Hepatocyte (in vitro differentiated cells): ENCODE measurements around the gene CPED1. TPM values are rescaled to one million over a fixed set of nuclear protein-coding genes. Genes with fewer than 3 reads are reported as not detected.
A peak's percentile ranks its signal among the peaks of the same experiment; 100 is the strongest.

Experiments used
- DNase-seq: peaks from one replicate; pipeline ENCODE4 v3.0.0-alpha.2; 2016; ENCODE audit warnings: low spot score
- H2AFZ ChIP-seq: fragments of 200-600 bp; sonication (generic); 2 replicates; pipeline ENCODE4 v1.6.0; 2016; ENCODE audit warnings: antibody characterized with exemption, mild to moderate bottlenecking
- H3K27ac ChIP-seq: fragments of 200-600 bp; sonication (generic); 2 replicates; pipeline ENCODE4 v1.5.1; 2016; ENCODE audit warnings: mild to moderate bottlenecking
- H3K27me3 ChIP-seq: fragments of 200-600 bp; sonication (generic); 2 replicates; pipeline ENCODE4 v1.6.1; 2016
- H3K36me3 ChIP-seq: fragments of 200-600 bp; sonication (generic); replicated peaks from 2 replicates; pipeline ENCODE4 v1.5.1; 2016; ENCODE audit warnings: low read depth; ENCODE audit not compliant: insufficient read depth
- H3K4me1 ChIP-seq: fragments of 200-600 bp; sonication (generic); 2 replicates; pipeline ENCODE4 v1.5.1; 2016; ENCODE audit warnings: mild to moderate bottlenecking, moderate library complexity; ENCODE audit not compliant: insufficient read depth
- H3K4me2 ChIP-seq: fragments of 200-600 bp; sonication (generic); 2 replicates; pipeline ENCODE4 v1.6.0; 2016
- H3K4me3 ChIP-seq: fragments of 200-600 bp; sonication (generic); 2 replicates; pipeline ENCODE4 v1.5.1; 2016; ENCODE audit warnings: mild to moderate bottlenecking
- H3K79me2 ChIP-seq: fragments of 200-600 bp; sonication (generic); 2 replicates; pipeline ENCODE4 v1.6.0; 2017; ENCODE audit warnings: mild to moderate bottlenecking
- H3K9me2 ChIP-seq: fragments of 200-600 bp; sonication (generic); replicated peaks from 2 replicates; pipeline ENCODE4 v1.6.0; 2017; ENCODE audit warnings: mild to moderate bottlenecking; ENCODE audit not compliant: insufficient read depth
- H3K9me3 ChIP-seq: fragments of 200-600 bp; sonication (generic); 2 replicates; pipeline ENCODE4 v1.5.1; 2016; ENCODE audit warnings: low read depth, mild to moderate bottlenecking
- H4K20me1 ChIP-seq: fragments of 200-600 bp; sonication (generic); 2 replicates; pipeline ENCODE4 v1.6.0; 2016; ENCODE audit warnings: mild to moderate bottlenecking; ENCODE audit not compliant: insufficient read depth, poor library complexity, severe bottlenecking
- EZH2 ChIP-seq: fragments of 200-600 bp; sonication (generic); IDR thresholded peaks from 2 replicates; pipeline ENCODE4 v1.6.1; 2016; ENCODE audit warnings: antibody characterized with exemption, mild to moderate bottlenecking, borderline replicate concordance
- EZH2phosphoT487 ChIP-seq: fragments of 200-600 bp; sonication (generic); IDR thresholded peaks from one replicate; pipeline ENCODE4 v1.6.1; 2018; ENCODE audit warnings: antibody characterized with exemption, mild to moderate bottlenecking, low read depth, moderate library complexity; ENCODE audit not compliant: unreplicated experiment, severe bottlenecking
- WGBS: methylation state at CpG from one replicate; pipeline ENCODE4 v1.1.6; 2016; ENCODE audit warnings: low lambda C conversion rate; ENCODE audit errors: missing lambda C conversion rate; 5-methylcytosine and 5-hydroxymethylcytosine counted together
- polyA plus RNA-seq: library from polyadenylated mRNA; unstranded; fragments of >200 nt; fragmentation: Nextera tagmentation; extraction: Ambion mirVana; gene quantifications from 2 replicates; pipeline ENCODE4 v1.2.1, GENCODE V29; 2016
- total RNA-seq: library from RNA; depleted of rRNA; stranded (reverse); fragments of >200 nt; gene quantifications from 2 replicates; pipeline ENCODE4 v1.2.3, GENCODE V29; 2014
- TF ChIP-seq, protein P1 (sequence below): fragments of 200-600 bp; sonication (generic); IDR thresholded peaks from 2 replicates; pipeline ENCODE4 v1.5.1; 2016; ENCODE audit warnings: antibody characterized with exemption, mild to moderate bottlenecking; ENCODE audit not compliant: poor library complexity

Gene CPED1
- total and polyA plus RNA-seq, 2 experiments from 2014 or later = 10.1 to 30.5 TPM

DNA sequence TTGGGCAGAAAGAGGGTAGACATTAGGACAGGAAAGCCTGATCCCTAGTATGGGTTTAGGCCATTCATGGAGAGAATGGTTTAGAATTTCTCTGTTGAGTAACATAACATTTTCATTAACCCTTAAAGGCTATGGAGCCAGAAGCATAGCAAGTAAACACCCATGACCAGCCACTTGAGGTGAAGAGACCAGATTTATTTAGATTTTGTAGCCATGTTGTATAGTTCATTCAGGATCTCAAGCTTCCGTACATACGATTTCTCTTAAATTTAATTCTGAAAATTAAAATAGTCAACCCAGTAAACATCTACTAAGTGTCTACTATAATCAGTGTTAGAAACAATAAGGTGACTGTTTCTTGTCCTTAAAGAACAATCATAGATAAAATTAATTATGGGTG lies 51.5 kb downstream of the CPED1 start:
- 97% methylated on average over 2 of the region's 2 CpGs for WGBS
- no peaks in the 10 kb centered on the region for H3K79me2 ChIP-seq
- no peak overlapping the region for H3K27ac ChIP-seq
- no peak for DNase-seq
- no peaks in the 10 kb centered on the region for H3K27me3 ChIP-seq
- no peaks in the 10 kb centered on the region for H3K9me3 ChIP-seq
- no peak overlapping the region for H3K4me3 ChIP-seq
- H3K9me2 ChIP-seq = no peaks in the 10 kb centered on the region
- H3K36me3 ChIP-seq = no peaks in the 10 kb centered on the region
- no peaks in the 10 kb centered on the region for H4K20me1 ChIP-seq
- no peak overlapping the region for H3K4me2 ChIP-seq
- H3K4me1 ChIP-seq = peaks cover 5% of the 10 kb centered on the region
- no peak overlapping the region for H2AFZ ChIP-seq
- TF ChIP-seq EZH2 = no peak
- no peak for TF ChIP-seq EZH2phosphoT487
- TF ChIP-seq, protein P1, sequence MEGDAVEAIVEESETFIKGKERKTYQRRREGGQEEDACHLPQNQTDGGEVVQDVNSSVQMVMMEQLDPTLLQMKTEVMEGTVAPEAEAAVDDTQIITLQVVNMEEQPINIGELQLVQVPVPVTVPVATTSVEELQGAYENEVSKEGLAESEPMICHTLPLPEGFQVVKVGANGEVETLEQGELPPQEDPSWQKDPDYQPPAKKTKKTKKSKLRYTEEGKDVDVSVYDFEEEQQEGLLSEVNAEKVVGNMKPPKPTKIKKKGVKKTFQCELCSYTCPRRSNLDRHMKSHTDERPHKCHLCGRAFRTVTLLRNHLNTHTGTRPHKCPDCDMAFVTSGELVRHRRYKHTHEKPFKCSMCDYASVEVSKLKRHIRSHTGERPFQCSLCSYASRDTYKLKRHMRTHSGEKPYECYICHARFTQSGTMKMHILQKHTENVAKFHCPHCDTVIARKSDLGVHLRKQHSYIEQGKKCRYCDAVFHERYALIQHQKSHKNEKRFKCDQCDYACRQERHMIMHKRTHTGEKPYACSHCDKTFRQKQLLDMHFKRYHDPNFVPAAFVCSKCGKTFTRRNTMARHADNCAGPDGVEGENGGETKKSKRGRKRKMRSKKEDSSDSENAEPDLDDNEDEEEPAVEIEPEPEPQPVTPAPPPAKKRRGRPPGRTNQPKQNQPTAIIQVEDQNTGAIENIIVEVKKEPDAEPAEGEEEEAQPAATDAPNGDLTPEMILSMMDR = no peak

DNA sequence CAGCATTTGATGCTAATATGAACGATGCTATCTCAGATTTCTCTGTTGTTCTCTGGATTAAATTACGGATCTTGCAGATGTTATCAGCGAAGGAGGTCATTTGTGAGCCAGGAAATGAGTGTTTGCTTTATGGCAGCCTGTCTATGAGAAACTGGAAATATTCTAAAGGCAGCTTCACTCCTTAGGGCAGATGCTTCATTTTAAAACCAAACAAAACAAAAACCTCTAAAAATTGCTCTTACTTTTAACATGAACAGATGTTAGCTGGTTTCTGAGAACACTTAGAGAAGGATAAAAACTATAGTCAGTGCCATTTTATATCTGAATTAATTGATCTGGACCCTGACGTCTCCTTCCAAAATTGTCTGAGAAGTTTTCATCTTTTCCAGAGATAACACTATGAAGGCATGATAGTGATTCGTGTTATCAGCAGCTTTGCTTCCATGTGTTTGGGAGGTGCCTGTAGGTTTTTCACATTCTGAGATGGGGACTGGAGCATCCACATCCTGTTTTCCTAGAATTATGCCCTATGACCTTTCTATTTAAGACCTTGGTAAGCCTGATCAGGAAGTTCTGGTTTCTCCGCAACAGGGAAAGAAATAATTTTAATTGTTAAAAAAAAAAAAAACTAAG lies 53.1 kb downstream of the CPED1 start:
- peak overlapping the region; percentile 7 for H3K27ac ChIP-seq
- no peaks in the 10 kb centered on the region for H4K20me1 ChIP-seq
- no peak overlapping the region for H2AFZ ChIP-seq
- no peaks in the 10 kb centered on the region for H3K36me3 ChIP-seq
- no peaks in the 10 kb centered on the region for H3K79me2 ChIP-seq
- no peaks in the 10 kb centered on the region for H3K9me2 ChIP-seq
- no peak for DNase-seq
- H3K9me3 ChIP-seq = no peaks in the 10 kb centered on the region
- peaks cover 5% of the 10 kb centered on the region for H3K4me1 ChIP-seq
- 39% methylated on average over 6 of the region's 6 CpGs for WGBS
- no peaks in the 10 kb centered on the region for H3K27me3 ChIP-seq
- TF ChIP-seq, protein P1 = no peak
- TF ChIP-seq EZH2phosphoT487 = no peak
- TF ChIP-seq EZH2 = no peak
- no peak overlapping the region for H3K4me3 ChIP-seq
- peak overlapping the region; percentile 48 for H3K4me2 ChIP-seq

DNA sequence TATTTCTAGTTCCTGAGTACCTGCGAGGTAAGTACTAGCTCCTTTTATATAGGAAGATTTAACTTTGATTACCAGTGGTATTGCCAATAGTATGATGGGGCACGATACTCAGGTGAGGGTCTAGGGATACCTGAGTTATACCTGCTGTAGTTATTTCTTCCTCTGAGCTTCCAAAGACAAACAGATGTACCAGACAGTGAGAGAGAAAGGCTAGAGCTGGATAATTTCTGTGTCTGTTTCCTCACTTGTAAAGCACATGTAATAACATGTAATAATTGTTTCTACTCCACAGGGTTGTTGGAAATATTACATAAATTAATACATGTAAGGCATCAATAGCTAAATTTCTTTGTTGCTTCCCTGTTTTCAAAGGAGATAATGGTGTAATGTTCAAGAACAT lies 53.7 kb downstream of the CPED1 start:
- Histone ChIP-seq H3K9me3 (no peaks in the 10 kb centered on the region), H3K4me2 (no peak overlapping the region), H3K27me3 (no peaks in the 10 kb centered on the region), H3K27ac (peak overlapping the region; percentile 7), H3K79me2 (no peaks in the 10 kb centered on the region), H3K9me2 (no peaks in the 10 kb centered on the region), H2AFZ (no peak overlapping the region), H3K36me3 (no peaks in the 10 kb centered on the region), H3K4me3 (no peak overlapping the region), H3K4me1 (peaks cover 5% of the 10 kb centered on the region), H4K20me1 (no peaks in the 10 kb centered on the region)
- no peak for DNase-seq
- TF ChIP-seq EZH2phosphoT487 (no peak), EZH2 (no peak)
- TF ChIP-seq, protein P1 = no peak
- WGBS = 98% methylated on average over 2 of the region's 2 CpGs

DNA sequence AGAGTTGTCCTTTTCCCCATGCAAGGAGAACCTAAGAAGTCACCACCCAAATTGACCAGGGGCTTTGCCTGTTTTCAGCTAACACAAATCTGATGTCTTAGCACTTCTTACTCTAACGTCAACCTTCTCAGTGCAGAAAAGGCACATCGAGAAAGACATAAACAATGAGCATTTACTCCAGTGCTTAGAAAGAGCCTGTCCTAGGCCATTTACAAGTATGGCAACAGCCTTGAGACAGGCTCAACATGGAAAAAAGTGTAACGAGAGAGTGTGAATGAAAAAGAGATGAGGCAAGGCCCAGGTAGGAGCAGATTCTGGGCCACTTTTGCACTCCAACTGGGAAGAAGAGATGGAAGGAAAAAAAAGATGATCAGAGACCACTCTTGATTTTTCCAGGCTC lies 54.4 kb downstream of the CPED1 start:
- no peaks in the 10 kb centered on the region for H3K79me2 ChIP-seq
- 93% methylated on average over 3 of the region's 3 CpGs for WGBS
- H2AFZ ChIP-seq = no peak overlapping the region

More for the DNA sequence above, 54.4 kb downstream of the CPED1 start:
- Histone ChIP-seq H3K27ac (no peak overlapping the region), H3K9me2 (no peaks in the 10 kb centered on the region), H3K4me2 (no peak overlapping the region), H3K4me1 (peaks cover 5% of the 10 kb centered on the region), H4K20me1 (no peaks in the 10 kb centered on the region), H3K4me3 (no peak overlapping the region), H3K9me3 (no peaks in the 10 kb centered on the region), H3K27me3 (no peaks in the 10 kb centered on the region), H3K36me3 (no peaks in the 10 kb centered on the region)
- no peak for DNase-seq
- TF ChIP-seq EZH2phosphoT487 (no peak), EZH2 (no peak)
- TF ChIP-seq, protein P1 = no peak
